GM19438 (cell line): ENCODE measurements around the gene SERINC2.

Experiments used
- ATAC-seq: cut with Tn5 transposase; IDR thresholded peaks from one replicate; pipeline ENCODE4 v1.9.1; 2021; ENCODE audit warnings: low read depth; ENCODE audit not compliant: unreplicated experiment

The SERINC2 gene

GRCh38 chr1:31412732-31413404 is at the start of gene SERINC2:
Gene SERINC2 (plus strand): TSS chr1:31413213. CDS start chr1:31413266, 53 bp downstream.
- no peak for ATAC-seq

- no peak for ATAC-seq
Measured at GRCh38 chr1:31364561-31365250, 48.3 kb upstream of the SERINC2 start.

DNA sequence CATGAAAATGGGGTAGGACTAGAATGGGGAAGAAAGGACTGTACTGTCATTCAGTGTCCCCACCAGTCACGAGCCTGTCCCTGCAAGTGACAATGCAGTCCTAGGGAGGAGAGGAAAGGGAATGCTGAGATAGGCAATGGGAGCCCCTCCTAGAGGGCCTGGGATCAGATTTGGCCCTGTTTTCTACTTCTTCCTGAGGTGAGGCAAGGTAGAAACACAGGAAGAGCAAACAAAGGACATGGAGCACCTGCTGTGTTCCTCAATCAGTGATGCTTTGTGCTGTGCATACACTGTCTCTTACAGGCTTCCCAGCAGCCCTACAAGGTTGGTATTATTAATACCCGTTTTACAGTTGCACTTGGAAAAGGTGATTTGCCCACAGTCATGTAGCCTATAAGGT is 46.2 kb upstream of the SERINC2 start:
- ATAC-seq: no peak

- no peak for ATAC-seq
Measured at GRCh38 chr1:31368611-31369107, 44.4 kb upstream of the SERINC2 start.

- no peak for ATAC-seq
Measured at GRCh38 chr1:31370021-31370420, 43.0 kb upstream of the SERINC2 start.

GRCh38 chr1:31370565-31370964 is 42.4 kb upstream of the SERINC2 start:
- no peak for ATAC-seq

DNA sequence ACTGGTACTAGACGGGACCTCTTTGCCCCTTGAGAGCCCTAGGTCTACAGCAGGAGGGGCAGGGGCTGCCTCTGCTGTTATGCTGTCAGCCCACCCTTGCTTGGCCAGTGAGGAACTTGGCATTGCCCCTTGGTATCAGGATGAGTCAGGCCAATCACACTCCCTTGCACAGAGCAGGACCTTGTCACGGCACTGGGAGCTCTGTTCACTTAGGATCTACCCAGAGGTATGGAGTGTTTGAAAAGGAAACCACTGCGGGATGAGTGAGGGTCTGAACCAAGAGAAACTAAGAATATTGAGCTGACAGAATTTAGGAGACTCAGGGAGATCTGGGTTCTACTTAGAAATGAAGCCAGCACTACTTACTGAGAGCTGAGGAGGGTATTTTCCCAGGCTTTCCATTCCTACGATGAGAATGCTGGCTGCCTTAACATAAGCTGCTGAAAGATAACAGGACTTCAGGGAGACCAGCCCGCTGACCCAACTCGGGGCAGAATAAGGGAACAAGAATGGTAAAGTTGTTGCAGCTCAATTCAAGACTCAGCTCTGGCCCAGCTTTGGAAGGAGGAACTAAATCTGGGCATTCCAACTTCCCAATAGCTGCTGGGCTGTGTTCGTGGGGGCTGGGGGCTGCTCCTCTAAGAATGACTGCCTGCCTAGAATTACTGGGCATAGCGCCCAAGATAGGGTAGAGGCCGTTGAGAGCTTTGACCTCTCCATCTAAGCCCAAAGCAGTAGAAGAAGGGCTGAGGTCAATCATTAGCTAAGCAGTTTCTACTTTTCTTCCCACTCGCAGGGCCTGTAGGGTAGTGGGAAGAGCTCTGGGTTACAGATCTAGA is 41.7 kb upstream of the SERINC2 start:
- ATAC-seq: no peak

- no peak for ATAC-seq
Measured at GRCh38 chr1:31372051-31372450, 41.0 kb upstream of the SERINC2 start.

GRCh38 chr1:31372751-31373055 is 40.3 kb upstream of the SERINC2 start:
- no peak for ATAC-seq

- no peak for ATAC-seq
Measured at GRCh38 chr1:31373056-31373896, 39.7 kb upstream of the SERINC2 start, which contains the start of gene FABP3. Gene FABP3 (minus strand): TSS chr1:31373076. CDS start chr1:31373014, 62 bp downstream.

GRCh38 chr1:31373897-31374486 is 39.0 kb upstream of the SERINC2 start:
- ATAC-seq: no peak

GRCh38 chr1:31374511-31375196 is 38.4 kb upstream of the SERINC2 start:
- no peak for ATAC-seq

- no peak for ATAC-seq
Measured at GRCh38 chr1:31376375-31377134, 36.5 kb upstream of the SERINC2 start.

GRCh38 chr1:31377364-31377863 is 35.6 kb upstream of the SERINC2 start:
- ATAC-seq: no peak

DNA sequence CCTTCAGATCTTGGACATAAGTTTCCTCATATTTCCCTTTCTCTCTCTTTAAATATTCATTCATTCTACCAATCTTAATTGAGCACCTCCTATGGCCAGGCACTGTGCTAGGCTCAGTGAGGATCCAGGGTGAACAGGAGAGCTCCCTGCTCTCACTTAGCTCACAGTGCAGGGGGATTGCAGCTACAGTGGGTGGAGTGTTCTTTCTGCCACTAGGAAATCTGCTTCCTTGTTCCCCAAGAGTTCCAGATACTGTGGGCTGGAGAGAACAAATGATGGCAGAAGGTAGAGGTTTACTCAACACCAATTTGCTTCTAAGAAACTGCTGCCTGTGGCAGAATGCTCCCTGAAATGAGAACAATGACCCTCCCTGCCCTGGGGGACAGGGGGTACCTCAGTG is 35.0 kb upstream of the SERINC2 start:
- ATAC-seq: no peak

DNA sequence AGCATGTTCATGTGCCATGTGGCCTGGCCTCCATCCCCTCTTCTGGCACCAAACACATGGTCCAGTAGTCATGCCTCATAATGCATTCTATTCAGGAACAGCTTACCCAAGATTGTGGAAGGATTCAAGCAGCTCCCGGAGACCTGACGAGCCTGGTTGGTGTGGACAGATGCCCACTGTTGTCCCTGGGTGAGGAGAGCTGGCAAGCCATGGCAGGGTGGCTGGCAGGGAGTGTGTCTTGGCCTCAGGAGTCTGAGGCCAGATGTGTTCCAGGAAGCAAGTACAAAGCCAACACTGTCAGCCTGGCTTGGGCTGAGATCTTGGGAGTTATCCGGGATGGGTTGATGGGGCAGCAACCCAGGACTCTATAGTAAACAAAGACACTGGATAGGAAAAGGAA is 32.8 kb upstream of the SERINC2 start:
- no peak for ATAC-seq

GRCh38 chr1:31381394-31382294 is 31.4 kb upstream of the SERINC2 start:
- ATAC-seq: no peak
